ENCODE results near the gene SIAH1.
A peak's percentile ranks its signal among the peaks of the same experiment; 100 is the strongest.
"Not testable (repeated sequence)": the region's sequence is repeated elsewhere in the genome, so short reads cannot be mapped to it uniquely, and the experiment has no call there.

SIAH1 gene

GRCh38 chr16:48413272-48413671 lies 28.1 kb upstream of the SIAH1 start:
- no peaks in the 10 kb centered on the region for H3K27me3 ChIP-seq
- no peaks in the 10 kb centered on the region for H3K36me3 ChIP-seq
- H3K9me3 ChIP-seq, result no peaks in the 10 kb centered on the region
- intact Hi-C loops (cut with DNase I; ENCODE audit: low total_unique reads), result no loop called here
- no peak for TF ChIP-seq CTCF (IDR thresholded peaks at IDR 0.05)
- no peaks in the 10 kb centered on the region for H3K4me1 ChIP-seq
- no peak for DNase-seq
- no peak overlapping the region for H3K4me3 ChIP-seq
- no peak overlapping the region for H3K27ac ChIP-seq

GRCh38 chr16:48409839-48410632 lies 24.8 kb upstream of the SIAH1 start:
- Histone ChIP-seq H3K27ac (no peak overlapping the region), H3K9me3 (no peaks in the 10 kb centered on the region), H3K27me3 (no peaks in the 10 kb centered on the region), H3K4me1 (no peaks in the 10 kb centered on the region), H3K4me3 (no peak overlapping the region), H3K36me3 (no peaks in the 10 kb centered on the region)
- intact Hi-C loops (cut with DNase I; ENCODE audit: low total_unique reads), result no loop called here
- TF ChIP-seq CTCF (IDR thresholded peaks at IDR 0.05), result no peak
- DNase-seq, result no peak

GRCh38 chr16:48408688-48409087 lies 23.5 kb upstream of the SIAH1 start:
- no peak for TF ChIP-seq CTCF (IDR thresholded peaks at IDR 0.05)
- intact Hi-C loops (cut with DNase I; ENCODE audit: low total_unique reads), result no loop called here
- Histone ChIP-seq H3K27ac (no peak overlapping the region), H3K4me1 (no peaks in the 10 kb centered on the region), H3K4me3 (no peak overlapping the region), H3K27me3 (no peaks in the 10 kb centered on the region), H3K36me3 (no peaks in the 10 kb centered on the region), H3K9me3 (no peaks in the 10 kb centered on the region)
- peak; percentile 67 to 68 for DNase-seq

- Histone ChIP-seq H3K27me3 (no peaks in the 10 kb centered on the region), H3K4me1 (no peaks in the 10 kb centered on the region), H3K27ac (no peak overlapping the region), H3K9me3 (no peaks in the 10 kb centered on the region), H3K4me3 (no peak overlapping the region), H3K36me3 (no peaks in the 10 kb centered on the region)
- intact Hi-C loops (cut with DNase I; ENCODE audit: low total_unique reads), result no loop called here
- TF ChIP-seq CTCF (IDR thresholded peaks at IDR 0.05), result no peak
- DNase-seq, result no peak
Measured at GRCh38 chr16:48405907-48406306, 20.7 kb upstream of the SIAH1 start.

GRCh38 chr16:48405153-48405552 lies 19.9 kb upstream of the SIAH1 start:
- intact Hi-C loops (cut with DNase I; ENCODE audit: low total_unique reads), result no loop called here
- Histone ChIP-seq H3K27ac (no peak overlapping the region), H3K36me3 (no peaks in the 10 kb centered on the region), H3K27me3 (no peaks in the 10 kb centered on the region), H3K4me1 (no peaks in the 10 kb centered on the region), H3K4me3 (no peak overlapping the region), H3K9me3 (no peaks in the 10 kb centered on the region)
- no peak for TF ChIP-seq CTCF (IDR thresholded peaks at IDR 0.05)
- DNase-seq, result no peak

- intact Hi-C loops (cut with DNase I; ENCODE audit: low total_unique reads); H3K9me3 ChIP-seq; H3K4me3 ChIP-seq; H3K27me3 ChIP-seq; DNase-seq; H3K4me1 ChIP-seq; H3K27ac ChIP-seq; H3K36me3 ChIP-seq: not testable (repeated sequence)
Measured at GRCh38 chr16:48402547-48402946, 17.3 kb upstream of the SIAH1 start.

All from tibial artery (tissue), 4 donors.